Astrocyte (in vitro differentiated cells and primary cell): Measurements from ENCODE around the gene OTOGL.

Source experiments
- EZH2 ChIP-seq: IDR thresholded peaks from 2 replicates; pipeline ENCODE4 v1.6.1; 2012; ENCODE audit warnings: mild to moderate bottlenecking, low read length, inconsistent platforms; ENCODE audit not compliant: insufficient read depth
- TF ChIP-seq, protein P1 (sequence below): IDR thresholded peaks from 2 replicates; pipeline ENCODE4 v1.5.1; 2011; ENCODE audit warnings: low read depth, mild to moderate bottlenecking, inconsistent platforms, low read length, moderate library complexity; ENCODE audit not compliant: insufficient read depth

DNA sequence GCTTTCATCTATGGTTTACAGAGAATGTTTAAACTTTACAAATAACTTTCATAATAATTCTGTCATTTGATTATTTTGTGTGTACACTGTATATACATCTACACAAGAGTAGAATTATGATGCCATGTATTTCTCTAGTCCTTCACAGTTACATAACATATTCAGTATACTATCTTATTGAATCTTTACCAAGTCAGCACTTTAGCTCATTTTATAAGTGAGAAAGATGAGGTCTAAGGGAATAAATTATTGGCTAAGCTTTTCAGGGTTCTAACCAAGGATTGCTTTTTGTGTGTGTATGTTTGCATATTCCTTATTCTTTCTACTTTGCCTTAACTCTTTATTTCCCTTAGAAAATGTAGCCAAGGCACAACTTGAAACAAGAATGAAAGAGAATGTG, 260.4 kb downstream of the OTOGL start:
- no peak for TF ChIP-seq EZH2
- TF ChIP-seq, protein P1, sequence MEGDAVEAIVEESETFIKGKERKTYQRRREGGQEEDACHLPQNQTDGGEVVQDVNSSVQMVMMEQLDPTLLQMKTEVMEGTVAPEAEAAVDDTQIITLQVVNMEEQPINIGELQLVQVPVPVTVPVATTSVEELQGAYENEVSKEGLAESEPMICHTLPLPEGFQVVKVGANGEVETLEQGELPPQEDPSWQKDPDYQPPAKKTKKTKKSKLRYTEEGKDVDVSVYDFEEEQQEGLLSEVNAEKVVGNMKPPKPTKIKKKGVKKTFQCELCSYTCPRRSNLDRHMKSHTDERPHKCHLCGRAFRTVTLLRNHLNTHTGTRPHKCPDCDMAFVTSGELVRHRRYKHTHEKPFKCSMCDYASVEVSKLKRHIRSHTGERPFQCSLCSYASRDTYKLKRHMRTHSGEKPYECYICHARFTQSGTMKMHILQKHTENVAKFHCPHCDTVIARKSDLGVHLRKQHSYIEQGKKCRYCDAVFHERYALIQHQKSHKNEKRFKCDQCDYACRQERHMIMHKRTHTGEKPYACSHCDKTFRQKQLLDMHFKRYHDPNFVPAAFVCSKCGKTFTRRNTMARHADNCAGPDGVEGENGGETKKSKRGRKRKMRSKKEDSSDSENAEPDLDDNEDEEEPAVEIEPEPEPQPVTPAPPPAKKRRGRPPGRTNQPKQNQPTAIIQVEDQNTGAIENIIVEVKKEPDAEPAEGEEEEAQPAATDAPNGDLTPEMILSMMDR, result no peak
